Uterus (tissue), 2 donors: ENCODE measurements around the gene FHIT.

ENCODE experiments used
- CTCF ChIP-seq, 4 experiments: fragments of 200-600 bp in 2 of 4; fragments of 450-650 bp in 2 of 4; sonication (generic) in 2 of 4; IDR thresholded peaks; one replicate each; pipeline ENCODE4 v1.5.1; 2016 to 2019; ENCODE audit warnings: antibody characterized with exemption in 4 of 4, mild to moderate bottlenecking in 2 of 4, moderate library complexity in 1 of 4
- POLR2A ChIP-seq, 2 donors: fragments of 450-650 bp; IDR thresholded peaks; one replicate each; pipeline ENCODE4 v1.6.1; 2016; ENCODE audit warnings: antibody characterized with exemption in 2 of 2, mild to moderate bottlenecking in 1 of 2, moderate library complexity in 1 of 2

- TF ChIP-seq CTCF (IDR thresholded peaks at IDR 0.05): no peak
- no peak for TF ChIP-seq POLR2A (IDR thresholded peaks at IDR 0.05)
Observed at GRCh38 chr3:60187343-60187742, 1063.9 kb downstream of the FHIT start.
